HepG2 (cell line): ENCODE measurements around the gene SLX4. TPM values are rescaled to one million over a fixed set of nuclear protein-coding genes. Genes with fewer than 3 reads are reported as not detected.

Source experiments
- CHD2 ChIP-seq: IDR thresholded peaks from 2 replicates; pipeline ENCODE4 v1.6.1; 2011; ENCODE audit warnings: low read depth, low read length, improper control_type of control experiment
- ELF3 ChIP-seq: IDR thresholded peaks from 2 replicates; pipeline ENCODE4 v1.6.1; 2016; ENCODE audit warnings: missing genetic modification reagents, missing compliant biosample characterization
- FLYWCH1 ChIP-seq: sonication (generic); formaldehyde crosslinking; IDR thresholded peaks from 2 replicates; pipeline ENCODE4 v1.8.1; 2023; ENCODE audit warnings: mild to moderate bottlenecking, missing genetic modification reagents
- FOSL1 ChIP-seq: sonication (generic); formaldehyde crosslinking; IDR thresholded peaks from 2 replicates; pipeline ENCODE4 v1.9.0; 2021; ENCODE audit warnings: missing genetic modification reagents, borderline replicate concordance
- GFI1 ChIP-seq: sonication (generic); formaldehyde crosslinking; IDR thresholded peaks from 2 replicates; pipeline ENCODE4 v1.5.0; 2020; ENCODE audit warnings: missing genetic modification reagents, mild to moderate bottlenecking, borderline replicate concordance
- KLF11 ChIP-seq: IDR thresholded peaks from 2 replicates; pipeline ENCODE4 v1.6.1; 2016; ENCODE audit warnings: missing compliant biosample characterization
- PRMT3 ChIP-seq: sonication (generic); formaldehyde crosslinking; IDR thresholded peaks from 2 replicates; pipeline ENCODE4 v1.8.1; 2022; ENCODE audit warnings: low read depth, mild to moderate bottlenecking, moderate library complexity, missing genetic modification reagents, borderline replicate concordance
- PRPF4 ChIP-seq: fragments of 200-400 bp; formaldehyde crosslinking; IDR thresholded peaks from 2 replicates; pipeline ENCODE4 v1.6.1; 2016; ENCODE audit warnings: low read length, low read depth; ENCODE audit not compliant: poor library complexity, severe bottlenecking
- ZBTB3 ChIP-seq: sonication (generic); formaldehyde crosslinking; IDR thresholded peaks from 2 replicates; pipeline ENCODE4 v1.4.0; 2020; ENCODE audit warnings: low read depth, mild to moderate bottlenecking, moderate library complexity, missing genetic modification reagents, borderline replicate concordance
- ZC3H13 ChIP-seq: sonication (generic); formaldehyde crosslinking; IDR thresholded peaks from 2 replicates; pipeline ENCODE4 v1.8.1; 2023; ENCODE audit warnings: mild to moderate bottlenecking, missing genetic modification reagents, moderate library complexity
- ZNF225 ChIP-seq: sonication (generic); formaldehyde crosslinking; IDR thresholded peaks from 2 replicates; pipeline ENCODE4 v1.4.0; 2020; ENCODE audit warnings: mild to moderate bottlenecking, missing genetic modification reagents
- ZNF333 ChIP-seq: sonication (generic); formaldehyde crosslinking; IDR thresholded peaks from 2 replicates; pipeline ENCODE4 v1.4.0; 2020; ENCODE audit warnings: mild to moderate bottlenecking, missing genetic modification reagents, borderline replicate concordance
- ZNF629 ChIP-seq: sonication (generic); formaldehyde crosslinking; conservative IDR thresholded peaks from 2 replicates; pipeline ENCODE4 v1.5.0; 2020; ENCODE audit warnings: missing genetic modification reagents
- polyA plus RNA-seq, 8 experiments: library from polyadenylated mRNA; depleted of rRNA in 3 of 8; stranded (reverse) in 7 of 8; unstranded in 1 of 8; fragments of >200 nt; fragmentation: Illumina TruSeq in 4 of 8; extraction: Trizol in 4 of 8; gene quantifications; 2 replicates each; pipeline versions ENCODE4 v1.2.1 to v1.2.3, GENCODE V29; 2011 to 2016; ENCODE audit warnings: low read depth in 4 of 8, missing spikeins in 1 of 8, mixed read lengths in 1 of 8; ENCODE audit not compliant: insufficient read depth in 1 of 8
- total RNA-seq, 5 experiments: library from RNA; depleted of rRNA; stranded (reverse); fragments of >200 nt; fragmentation: Illumina TruSeq; extraction: Trizol; gene quantifications; 2 replicates each; pipeline ENCODE4 v1.2.3, GENCODE V29; 2016; ENCODE audit warnings: low read depth in 1 of 5
- TF ChIP-seq, protein P1 (sequence below): IDR thresholded peaks from 2 replicates; pipeline ENCODE4 v1.4.0; 2020; ENCODE audit warnings: mild to moderate bottlenecking, missing genetic modification reagents
- TF ChIP-seq, protein P2 (sequence below): sonication (generic); formaldehyde crosslinking; conservative IDR thresholded peaks from 2 replicates; pipeline ENCODE4 v1.4.0; 2020; ENCODE audit warnings: missing genetic modification reagents
- TF ChIP-seq, protein P3 (sequence below): sonication (generic); formaldehyde crosslinking; IDR thresholded peaks from 2 replicates; pipeline ENCODE4 v1.5.1; 2020; ENCODE audit warnings: missing genetic modification reagents, mild to moderate bottlenecking, borderline replicate concordance
- TF ChIP-seq, protein P4 (sequence below): sonication (generic); formaldehyde crosslinking; IDR thresholded peaks from 2 replicates; pipeline ENCODE4 v1.5.0; 2020; ENCODE audit warnings: missing genetic modification reagents
- TF ChIP-seq, protein P5 (sequence below): sonication (generic); formaldehyde crosslinking; IDR thresholded peaks from 2 replicates; pipeline ENCODE4 v1.5.0; 2020; ENCODE audit warnings: missing genetic modification reagents
- TF ChIP-seq, protein P6 (sequence below): conservative IDR thresholded peaks from 2 replicates; pipeline ENCODE4 v1.6.1; 2018; ENCODE audit warnings: missing genetic modification reagents

Gene SLX4
- total and polyA plus RNA-seq, 2 of the 13 experiments (the other 11 are each of a cell fraction or from before 2014, with no cell fraction given) = 1.1 to 3.6 TPM

DNA sequence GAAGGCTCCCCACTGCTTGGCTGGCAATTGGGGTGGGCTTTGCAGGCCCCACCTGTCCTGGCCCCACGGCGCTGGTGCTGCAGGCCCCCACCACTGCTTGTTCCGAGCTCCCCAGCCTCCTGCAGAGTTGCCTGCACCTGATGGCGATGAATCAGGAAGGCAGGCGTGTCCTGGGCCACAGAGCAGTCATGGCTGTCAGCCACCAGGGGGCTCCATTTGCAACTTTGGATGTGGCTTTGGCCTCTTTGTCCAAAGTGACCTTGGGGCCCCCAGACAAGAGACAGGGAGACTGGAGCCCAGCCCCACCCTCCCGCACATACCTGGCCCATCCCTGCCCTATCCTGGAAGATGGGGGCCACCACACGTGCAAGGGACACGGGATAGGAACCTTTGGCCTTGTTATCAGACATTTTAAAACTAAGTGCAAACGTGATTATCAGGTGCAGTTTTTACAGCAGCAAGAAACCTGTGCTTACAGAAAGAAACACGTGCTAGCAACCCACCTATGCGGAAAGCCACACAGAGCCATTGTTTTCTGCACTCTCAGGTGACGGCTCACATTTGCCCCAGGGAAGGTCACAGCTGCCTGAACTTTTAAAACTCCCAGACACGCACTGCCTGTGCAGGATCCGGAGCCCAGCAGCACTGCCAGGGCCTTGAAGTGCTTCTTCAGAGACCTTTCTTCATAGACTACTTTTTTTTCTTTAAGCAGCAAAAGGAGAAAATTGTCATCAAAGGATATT is 43.0 kb upstream of the SLX4 start, which contains the start of gene DNASE1 (continued):
- TF ChIP-seq, protein P1, sequence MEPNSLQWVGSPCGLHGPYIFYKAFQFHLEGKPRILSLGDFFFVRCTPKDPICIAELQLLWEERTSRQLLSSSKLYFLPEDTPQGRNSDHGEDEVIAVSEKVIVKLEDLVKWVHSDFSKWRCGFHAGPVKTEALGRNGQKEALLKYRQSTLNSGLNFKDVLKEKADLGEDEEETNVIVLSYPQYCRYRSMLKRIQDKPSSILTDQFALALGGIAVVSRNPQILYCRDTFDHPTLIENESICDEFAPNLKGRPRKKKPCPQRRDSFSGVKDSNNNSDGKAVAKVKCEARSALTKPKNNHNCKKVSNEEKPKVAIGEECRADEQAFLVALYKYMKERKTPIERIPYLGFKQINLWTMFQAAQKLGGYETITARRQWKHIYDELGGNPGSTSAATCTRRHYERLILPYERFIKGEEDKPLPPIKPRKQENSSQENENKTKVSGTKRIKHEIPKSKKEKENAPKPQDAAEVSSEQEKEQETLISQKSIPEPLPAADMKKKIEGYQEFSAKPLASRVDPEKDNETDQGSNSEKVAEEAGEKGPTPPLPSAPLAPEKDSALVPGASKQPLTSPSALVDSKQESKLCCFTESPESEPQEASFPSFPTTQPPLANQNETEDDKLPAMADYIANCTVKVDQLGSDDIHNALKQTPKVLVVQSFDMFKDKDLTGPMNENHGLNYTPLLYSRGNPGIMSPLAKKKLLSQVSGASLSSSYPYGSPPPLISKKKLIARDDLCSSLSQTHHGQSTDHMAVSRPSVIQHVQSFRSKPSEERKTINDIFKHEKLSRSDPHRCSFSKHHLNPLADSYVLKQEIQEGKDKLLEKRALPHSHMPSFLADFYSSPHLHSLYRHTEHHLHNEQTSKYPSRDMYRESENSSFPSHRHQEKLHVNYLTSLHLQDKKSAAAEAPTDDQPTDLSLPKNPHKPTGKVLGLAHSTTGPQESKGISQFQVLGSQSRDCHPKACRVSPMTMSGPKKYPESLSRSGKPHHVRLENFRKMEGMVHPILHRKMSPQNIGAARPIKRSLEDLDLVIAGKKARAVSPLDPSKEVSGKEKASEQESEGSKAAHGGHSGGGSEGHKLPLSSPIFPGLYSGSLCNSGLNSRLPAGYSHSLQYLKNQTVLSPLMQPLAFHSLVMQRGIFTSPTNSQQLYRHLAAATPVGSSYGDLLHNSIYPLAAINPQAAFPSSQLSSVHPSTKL = peak; percentile 59
- peak; percentile 56; the same call in 1 of the 2 replicates for TF ChIP-seq GFI1 (CRISPR knock-in tag)
- TF ChIP-seq FLYWCH1 (CRISPR knock-in tag) = no peak
- TF ChIP-seq ZNF333 = no peak
- TF ChIP-seq, protein P2, sequence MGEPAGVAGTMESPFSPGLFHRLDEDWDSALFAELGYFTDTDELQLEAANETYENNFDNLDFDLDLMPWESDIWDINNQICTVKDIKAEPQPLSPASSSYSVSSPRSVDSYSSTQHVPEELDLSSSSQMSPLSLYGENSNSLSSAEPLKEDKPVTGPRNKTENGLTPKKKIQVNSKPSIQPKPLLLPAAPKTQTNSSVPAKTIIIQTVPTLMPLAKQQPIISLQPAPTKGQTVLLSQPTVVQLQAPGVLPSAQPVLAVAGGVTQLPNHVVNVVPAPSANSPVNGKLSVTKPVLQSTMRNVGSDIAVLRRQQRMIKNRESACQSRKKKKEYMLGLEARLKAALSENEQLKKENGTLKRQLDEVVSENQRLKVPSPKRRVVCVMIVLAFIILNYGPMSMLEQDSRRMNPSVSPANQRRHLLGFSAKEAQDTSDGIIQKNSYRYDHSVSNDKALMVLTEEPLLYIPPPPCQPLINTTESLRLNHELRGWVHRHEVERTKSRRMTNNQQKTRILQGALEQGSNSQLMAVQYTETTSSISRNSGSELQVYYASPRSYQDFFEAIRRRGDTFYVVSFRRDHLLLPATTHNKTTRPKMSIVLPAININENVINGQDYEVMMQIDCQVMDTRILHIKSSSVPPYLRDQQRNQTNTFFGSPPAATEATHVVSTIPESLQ (CRISPR knock-in tag) = no peak
- TF ChIP-seq PRPF4 = no peak
- TF ChIP-seq, protein P3, sequence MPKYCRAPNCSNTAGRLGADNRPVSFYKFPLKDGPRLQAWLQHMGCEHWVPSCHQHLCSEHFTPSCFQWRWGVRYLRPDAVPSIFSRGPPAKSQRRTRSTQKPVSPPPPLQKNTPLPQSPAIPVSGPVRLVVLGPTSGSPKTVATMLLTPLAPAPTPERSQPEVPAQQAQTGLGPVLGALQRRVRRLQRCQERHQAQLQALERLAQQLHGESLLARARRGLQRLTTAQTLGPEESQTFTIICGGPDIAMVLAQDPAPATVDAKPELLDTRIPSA (CRISPR knock-in tag) = no peak
- TF ChIP-seq, protein P4, sequence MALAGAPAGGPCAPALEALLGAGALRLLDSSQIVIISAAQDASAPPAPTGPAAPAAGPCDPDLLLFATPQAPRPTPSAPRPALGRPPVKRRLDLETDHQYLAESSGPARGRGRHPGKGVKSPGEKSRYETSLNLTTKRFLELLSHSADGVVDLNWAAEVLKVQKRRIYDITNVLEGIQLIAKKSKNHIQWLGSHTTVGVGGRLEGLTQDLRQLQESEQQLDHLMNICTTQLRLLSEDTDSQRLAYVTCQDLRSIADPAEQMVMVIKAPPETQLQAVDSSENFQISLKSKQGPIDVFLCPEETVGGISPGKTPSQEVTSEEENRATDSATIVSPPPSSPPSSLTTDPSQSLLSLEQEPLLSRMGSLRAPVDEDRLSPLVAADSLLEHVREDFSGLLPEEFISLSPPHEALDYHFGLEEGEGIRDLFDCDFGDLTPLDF = no peak
- TF ChIP-seq ELF3 (CRISPR knock-in tag) = peak; percentile 65
- no peak for TF ChIP-seq ZNF629 (CRISPR knock-in tag)
- TF ChIP-seq, protein P5, sequence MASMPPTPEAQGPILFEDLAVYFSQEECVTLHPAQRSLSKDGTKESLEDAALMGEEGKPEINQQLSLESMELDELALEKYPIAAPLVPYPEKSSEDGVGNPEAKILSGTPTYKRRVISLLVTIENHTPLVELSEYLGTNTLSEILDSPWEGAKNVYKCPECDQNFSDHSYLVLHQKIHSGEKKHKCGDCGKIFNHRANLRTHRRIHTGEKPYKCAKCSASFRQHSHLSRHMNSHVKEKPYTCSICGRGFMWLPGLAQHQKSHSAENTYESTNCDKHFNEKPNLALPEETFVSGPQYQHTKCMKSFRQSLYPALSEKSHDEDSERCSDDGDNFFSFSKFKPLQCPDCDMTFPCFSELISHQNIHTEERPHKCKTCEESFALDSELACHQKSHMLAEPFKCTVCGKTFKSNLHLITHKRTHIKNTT (CRISPR knock-in tag) = no peak
- no peak for TF ChIP-seq ZNF225 (CRISPR knock-in tag)
- TF ChIP-seq, protein P6, sequence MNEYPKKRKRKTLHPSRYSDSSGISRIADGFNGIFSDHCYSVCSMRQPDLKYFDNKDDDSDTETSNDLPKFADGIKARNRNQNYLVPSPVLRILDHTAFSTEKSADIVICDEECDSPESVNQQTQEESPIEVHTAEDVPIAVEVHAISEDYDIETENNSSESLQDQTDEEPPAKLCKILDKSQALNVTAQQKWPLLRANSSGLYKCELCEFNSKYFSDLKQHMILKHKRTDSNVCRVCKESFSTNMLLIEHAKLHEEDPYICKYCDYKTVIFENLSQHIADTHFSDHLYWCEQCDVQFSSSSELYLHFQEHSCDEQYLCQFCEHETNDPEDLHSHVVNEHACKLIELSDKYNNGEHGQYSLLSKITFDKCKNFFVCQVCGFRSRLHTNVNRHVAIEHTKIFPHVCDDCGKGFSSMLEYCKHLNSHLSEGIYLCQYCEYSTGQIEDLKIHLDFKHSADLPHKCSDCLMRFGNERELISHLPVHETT (CRISPR knock-in tag) = no peak
- no peak for TF ChIP-seq CHD2
- TF ChIP-seq ZBTB3 = no peak
- peak; percentile 68; the same call in 1 of the 2 replicates for TF ChIP-seq ZC3H13 (CRISPR knock-in tag)
- no peak for TF ChIP-seq FOSL1 (CRISPR knock-in tag)
- TF ChIP-seq PRMT3 (CRISPR knock-in tag) = no peak
- no peak for TF ChIP-seq KLF11 (CRISPR knock-in tag)
